Measurements from ENCODE around the gene KLF15.

- TF ChIP-seq POLR2A (IDR thresholded peaks at IDR 0.05; ENCODE audit: low read depth, low read length), result no peak
- no peak for TF ChIP-seq POLR2AphosphoS5 (IDR thresholded peaks at IDR 0.05; ENCODE audit: low read depth, low read length)
These were observed 16.6 kb downstream of the KLF15 start for GRCh38 chr3:126340596-126340942.
